Progenitor cell of endocrine pancreas (in vitro differentiated cells): Measurements from ENCODE around the gene COX6B2. TPM values are rescaled to one million over a fixed set of nuclear protein-coding genes. Genes with fewer than 3 reads are reported as not detected.

Source experiments
- DNase-seq: peaks from one replicate; pipeline ENCODE4 v3.0.0; 2021; ENCODE audit warnings: low spot score; ENCODE audit not compliant: unreplicated experiment
- H3K27ac Mint-ChIP-seq: 2 replicates; pipeline ENCODE4 v1.8.0; 2021; ENCODE audit warnings: mild to moderate bottlenecking, moderate library complexity, mixed read lengths
- H3K27me3 Mint-ChIP-seq: 2 replicates; pipeline ENCODE4 v1.8.0; 2021; ENCODE audit warnings: mixed read lengths
- H3K36me3 Mint-ChIP-seq: 2 replicates; pipeline ENCODE4 v1.8.0; 2022; ENCODE audit warnings: mixed read lengths; ENCODE audit not compliant: insufficient read depth
- H3K4me1 Mint-ChIP-seq: 2 replicates; pipeline ENCODE4 v1.8.0; 2021; ENCODE audit warnings: low read depth, mixed read lengths
- H3K4me3 Mint-ChIP-seq: 2 replicates; pipeline ENCODE4 v1.8.0; 2021; ENCODE audit warnings: low read depth, mild to moderate bottlenecking, moderate library complexity, mixed read lengths
- H3K9me3 Mint-ChIP-seq: 2 replicates; pipeline ENCODE4 v1.8.0; 2021; ENCODE audit warnings: low read depth, mixed read lengths
- CTCF ChIP-seq: fragments of 200-600 bp; sonication (generic); IDR thresholded peaks from one replicate; pipeline ENCODE4 v1.5.0; 2021; ENCODE audit warnings: antibody characterized with exemption, mild to moderate bottlenecking; ENCODE audit not compliant: unreplicated experiment
- total RNA-seq: library from RNA; stranded (reverse); gene quantifications from 2 replicates; pipeline ENCODE4 v1.2.1, GENCODE V29; 2021

The COX6B2 gene
- total RNA-seq, 1 donor from 2014 or later, result not detected

- H3K27ac Mint-ChIP-seq, result no peak overlapping the region
- H3K9me3 Mint-ChIP-seq, result no peaks in the 10 kb centered on the region
- H3K4me1 Mint-ChIP-seq, result peaks cover 11% of the 10 kb centered on the region
- TF ChIP-seq CTCF, result no peak
- no peak overlapping the region for H3K4me3 Mint-ChIP-seq
- peaks cover 8% of the 10 kb centered on the region for H3K27me3 Mint-ChIP-seq
- DNase-seq, result no peak
- H3K36me3 Mint-ChIP-seq, result peaks cover 10% of the 10 kb centered on the region
Observed at GRCh38 chr19:55345818-55346724, 8.4 kb downstream of the COX6B2 start.

GRCh38 chr19:55345101-55345817, 9.3 kb downstream of the COX6B2 start:
- H3K4me1 Mint-ChIP-seq, result peaks cover 11% of the 10 kb centered on the region
- DNase-seq, result no peak
- H3K9me3 Mint-ChIP-seq, result no peaks in the 10 kb centered on the region
- no peak overlapping the region for H3K4me3 Mint-ChIP-seq
- no peak for TF ChIP-seq CTCF
- peaks cover 10% of the 10 kb centered on the region for H3K36me3 Mint-ChIP-seq
- H3K27ac Mint-ChIP-seq, result no peak overlapping the region
- H3K27me3 Mint-ChIP-seq, result no peaks in the 10 kb centered on the region

GRCh38 chr19:55344444-55344843, 10.1 kb downstream of the COX6B2 start:
- Mint-ChIP-seq H3K27me3 (no peaks in the 10 kb centered on the region), H3K27ac (no peak overlapping the region), H3K4me1 (peaks cover 11% of the 10 kb centered on the region), H3K36me3 (peaks cover 10% of the 10 kb centered on the region), H3K4me3 (no peak overlapping the region), H3K9me3 (no peaks in the 10 kb centered on the region)
- DNase-seq, result no peak
- TF ChIP-seq CTCF, result no peak

GRCh38 chr19:55341595-55342531, 12.7 kb downstream of the COX6B2 start:
- Mint-ChIP-seq H3K27ac (peak overlapping the region; percentile 89), H3K4me1 (peaks cover 12% of the 10 kb centered on the region), H3K36me3 (peaks cover 7% of the 10 kb centered on the region), H3K27me3 (no peaks in the 10 kb centered on the region), H3K9me3 (no peaks in the 10 kb centered on the region), H3K4me3 (peak overlapping the region; percentile 67)
- no peak for TF ChIP-seq CTCF
- no peak for DNase-seq
